BJ (cell line): ENCODE data around the gene INSC. TPM values are rescaled to one million over a fixed set of nuclear protein-coding genes. Genes with fewer than 3 reads are reported as not detected.

Experiments
- CTCF ChIA-PET: fragments of 350-600 bp; formaldehyde crosslinking; extraction: SDS; loops from one replicate; lab custom pipeline; 2021; ENCODE audit warnings: antibody characterized with exemption, inconsistent platforms; lab: Yijun Ruan, JAX
- POLR2A ChIA-PET: fragments of 300-600 bp; sonication (Branson Sonifier 250); formaldehyde crosslinking; extraction: SDS; loops from one replicate; lab custom pipeline; 2021; ENCODE audit warnings: antibody characterized with exemption; lab: Charles Lee
- DNase-seq: peaks from one replicate; pipeline ENCODE4 v3.0.0-alpha.2; 2011; ENCODE audit warnings: low read depth
- H3K27me3 ChIP-seq: 2 replicates; pipeline ENCODE4 v1.6.0; 2011; ENCODE audit warnings: low read length; ENCODE audit not compliant: control insufficient read depth, insufficient read depth
- H3K36me3 ChIP-seq: 2 replicates; pipeline ENCODE4 v1.5.1; 2011; ENCODE audit warnings: low read length; ENCODE audit not compliant: control insufficient read depth, insufficient read depth
- H3K4me3 ChIP-seq: 2 replicates; pipeline ENCODE4 v1.5.1; 2011; ENCODE audit warnings: low read depth, mild to moderate bottlenecking, control low read depth, low read length
- polyA plus RNA-seq: library from polyadenylated mRNA; depleted of rRNA; stranded (reverse); fragments of >200 nt; gene quantifications from 2 replicates; pipeline ENCODE4 v1.2.3, GENCODE V29; 2011
- TF ChIP-seq, protein P1 (sequence below): IDR thresholded peaks from 2 replicates; pipeline ENCODE4 v1.5.1; 2011; ENCODE audit warnings: low read depth, mild to moderate bottlenecking, control low read depth, inconsistent platforms, low read length, moderate library complexity; ENCODE audit not compliant: insufficient read depth

The INSC gene
- polyA plus RNA-seq, 1 experiment = 0.10 TPM

DNA sequence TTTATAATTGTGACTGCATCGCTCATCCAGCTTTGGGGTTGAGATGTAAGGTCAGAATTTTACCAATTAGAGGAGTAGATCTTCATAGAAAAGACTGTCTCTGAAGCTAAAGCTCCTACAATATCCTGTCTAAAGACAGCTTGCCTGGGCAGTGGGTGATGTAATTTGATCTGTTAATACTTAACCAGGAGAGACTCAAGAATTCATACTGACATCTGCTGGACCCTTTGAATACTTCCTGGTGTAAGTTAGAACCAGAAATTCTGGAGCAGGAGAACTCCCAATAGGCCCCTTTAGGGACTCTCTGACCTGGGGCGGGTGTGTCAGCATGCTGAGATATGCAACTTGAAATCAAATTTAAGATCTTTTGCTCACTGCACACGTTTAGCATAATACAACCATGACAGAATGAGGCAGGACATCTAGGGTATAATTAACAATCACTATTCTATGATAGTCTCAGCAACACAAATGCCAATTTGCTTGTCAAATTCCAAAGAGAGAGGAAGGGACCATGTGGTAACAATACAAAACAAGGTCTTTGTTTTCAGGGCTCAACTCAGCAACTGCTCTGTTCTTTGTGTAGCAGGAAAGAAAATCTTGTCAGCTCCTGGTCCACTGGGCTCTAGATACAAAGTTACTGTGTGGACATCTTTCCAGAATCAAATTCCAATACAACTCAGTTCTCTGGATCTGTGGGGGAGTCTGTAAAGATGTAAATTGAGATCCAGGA is 143.9 kb downstream of the INSC start:
- TF ChIP-seq, protein P1, sequence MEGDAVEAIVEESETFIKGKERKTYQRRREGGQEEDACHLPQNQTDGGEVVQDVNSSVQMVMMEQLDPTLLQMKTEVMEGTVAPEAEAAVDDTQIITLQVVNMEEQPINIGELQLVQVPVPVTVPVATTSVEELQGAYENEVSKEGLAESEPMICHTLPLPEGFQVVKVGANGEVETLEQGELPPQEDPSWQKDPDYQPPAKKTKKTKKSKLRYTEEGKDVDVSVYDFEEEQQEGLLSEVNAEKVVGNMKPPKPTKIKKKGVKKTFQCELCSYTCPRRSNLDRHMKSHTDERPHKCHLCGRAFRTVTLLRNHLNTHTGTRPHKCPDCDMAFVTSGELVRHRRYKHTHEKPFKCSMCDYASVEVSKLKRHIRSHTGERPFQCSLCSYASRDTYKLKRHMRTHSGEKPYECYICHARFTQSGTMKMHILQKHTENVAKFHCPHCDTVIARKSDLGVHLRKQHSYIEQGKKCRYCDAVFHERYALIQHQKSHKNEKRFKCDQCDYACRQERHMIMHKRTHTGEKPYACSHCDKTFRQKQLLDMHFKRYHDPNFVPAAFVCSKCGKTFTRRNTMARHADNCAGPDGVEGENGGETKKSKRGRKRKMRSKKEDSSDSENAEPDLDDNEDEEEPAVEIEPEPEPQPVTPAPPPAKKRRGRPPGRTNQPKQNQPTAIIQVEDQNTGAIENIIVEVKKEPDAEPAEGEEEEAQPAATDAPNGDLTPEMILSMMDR = no peak
- ChIA-PET POLR2A (no interaction called here), CTCF (interaction anchor here (0.6 kb wide), 1 partner anchor 1347 kb away, joined by 3 read pairs; no protein-coding TSS in a partner anchor)
- no peaks in the 10 kb centered on the region for H3K36me3 ChIP-seq
- DNase-seq = no peak
- no peaks in the 10 kb centered on the region for H3K27me3 ChIP-seq
- no peak overlapping the region for H3K4me3 ChIP-seq

DNA sequence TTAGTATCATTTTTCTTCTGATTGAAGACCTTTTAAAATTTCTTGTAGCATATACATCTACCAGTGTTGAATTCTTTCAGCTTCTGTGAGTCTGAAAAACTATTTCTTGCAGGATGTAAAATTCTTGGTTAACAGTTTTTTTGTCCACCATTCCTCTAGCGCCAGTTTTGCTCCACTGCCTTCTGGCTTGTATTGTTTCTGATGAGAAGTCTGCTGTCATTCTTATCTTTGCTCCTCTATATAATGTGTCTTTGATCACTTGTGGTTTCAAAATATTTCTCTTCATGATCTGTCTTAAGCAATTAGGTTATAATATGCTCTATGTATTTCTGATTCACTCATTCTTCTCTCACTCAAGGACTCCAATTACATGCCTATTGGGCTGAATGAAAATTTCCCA is 152.3 kb downstream of the INSC start:
- Histone ChIP-seq H3K27me3 (no peaks in the 10 kb centered on the region), H3K4me3 (no peak overlapping the region), H3K36me3 (no peaks in the 10 kb centered on the region)
- POLR2A ChIA-PET = no interaction called here
- no peak for DNase-seq
- TF ChIP-seq, protein P1 = no peak
- CTCF ChIA-PET = no interaction called here

DNA sequence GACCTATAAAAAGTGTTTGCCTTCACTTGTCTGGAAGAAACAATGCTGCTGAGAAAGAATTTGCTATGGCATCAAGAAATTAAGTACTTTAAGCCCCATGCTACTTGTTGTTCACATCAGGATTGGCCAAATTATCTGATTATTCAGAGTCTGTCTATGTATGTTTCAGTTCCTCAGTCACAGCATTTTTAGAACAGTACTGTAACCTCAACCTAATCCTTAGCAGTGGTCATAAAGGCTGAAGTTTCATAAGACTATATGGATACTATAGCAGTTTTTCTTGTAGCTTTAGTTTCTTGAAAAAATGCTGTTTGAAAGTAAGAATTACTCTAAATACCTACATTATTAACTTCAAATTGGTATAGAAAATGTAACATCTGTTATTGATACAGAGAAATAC is 153.9 kb downstream of the INSC start:
- no peaks in the 10 kb centered on the region for H3K36me3 ChIP-seq
- no peaks in the 10 kb centered on the region for H3K27me3 ChIP-seq
- POLR2A ChIA-PET = no interaction called here
- TF ChIP-seq, protein P1 = no peak
- H3K4me3 ChIP-seq = no peak overlapping the region
- CTCF ChIA-PET = no interaction called here
- no peak for DNase-seq

DNA sequence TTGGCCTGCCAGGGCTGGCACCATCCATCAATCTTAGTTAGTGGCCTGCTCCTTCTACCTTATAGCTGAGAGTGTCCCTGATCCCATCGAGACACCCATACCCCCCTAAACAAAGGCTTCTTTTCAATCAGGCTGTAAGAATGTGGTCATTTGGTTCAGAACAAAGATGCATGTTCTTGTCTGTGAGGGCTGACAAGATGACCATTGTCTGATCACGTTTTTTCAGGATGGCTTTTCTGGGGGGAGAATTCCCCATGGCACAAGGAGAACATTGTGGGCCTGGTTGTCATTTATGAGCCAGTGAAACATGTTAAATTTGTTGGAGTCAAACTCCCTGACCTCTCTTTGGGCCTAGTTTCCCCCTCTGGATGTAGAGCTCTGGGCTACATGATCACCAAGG is 160.4 kb downstream of the INSC start:
- ChIA-PET CTCF (interaction anchor here (0.7 kb wide), 1 partner anchor 1475 kb away, joined by 4 read pairs; no protein-coding TSS in a partner anchor), POLR2A (no interaction called here)
- H3K4me3 ChIP-seq = no peak overlapping the region
- no peaks in the 10 kb centered on the region for H3K27me3 ChIP-seq
- no peaks in the 10 kb centered on the region for H3K36me3 ChIP-seq
- DNase-seq = no peak
- TF ChIP-seq, protein P1 = no peak

DNA sequence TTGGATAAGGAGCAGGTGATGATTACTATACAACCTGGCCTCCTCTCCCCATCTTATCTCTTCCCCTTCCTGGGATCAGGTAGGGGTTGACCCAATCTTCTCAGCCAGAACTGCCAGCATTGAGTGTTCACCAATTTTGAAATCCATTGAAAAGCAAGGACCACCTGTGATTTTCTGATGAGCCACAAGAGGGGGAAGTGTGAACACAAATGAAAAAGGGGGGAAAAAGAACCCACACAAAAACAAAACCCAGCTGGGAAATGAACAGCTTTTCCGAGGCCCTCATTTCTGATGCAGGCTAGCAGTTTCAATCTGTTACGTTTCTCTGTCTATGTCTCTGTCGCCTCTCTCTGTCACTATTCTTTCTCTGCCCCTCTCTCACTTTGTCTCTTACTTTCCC is 161.9 kb downstream of the INSC start:
- no peak overlapping the region for H3K4me3 ChIP-seq
- H3K36me3 ChIP-seq = no peaks in the 10 kb centered on the region
- POLR2A ChIA-PET = no interaction called here
- CTCF ChIA-PET = interaction anchor here (0.7 kb wide), 1 partner anchor 1336 kb away, joined by 3 read pairs; no protein-coding TSS in a partner anchor
- TF ChIP-seq, protein P1 = peak; percentile 39
- no peak for DNase-seq
- H3K27me3 ChIP-seq = no peaks in the 10 kb centered on the region
